Heart right ventricle (tissue), 16 donors: ENCODE measurements around the gene KLF16. TPM values are rescaled to one million over a fixed set of nuclear protein-coding genes. Genes with fewer than 3 reads are reported as not detected.

Experiments used
- ATAC-seq, 8 donors: fragments of 200-7000 bp; cut with Tn5 transposase; one replicate each; pipeline ENCODE4 v1.9.1; 2020; ENCODE audit warnings: mild to moderate bottlenecking in 8 of 8, moderate library complexity in 8 of 8, moderate number of reproducible peaks in 1 of 8
- DNase-seq, 2 donors: peaks; one replicate each; pipeline ENCODE4 v3.0.0-alpha.2; 2020
- H3K27ac ChIP-seq, 10 donors: fragments of 200-600 bp; sonication (generic) in 2 of 10; one replicate each; pipeline versions ENCODE4 v1.5.0 to v1.8.0; 2020 to 2022; ENCODE audit warnings: mild to moderate bottlenecking in 3 of 10
- H3K27me3 ChIP-seq, 7 donors: fragments of 200-600 bp; one replicate each; pipeline ENCODE4 v1.8.0; 2021 to 2022; ENCODE audit warnings: mild to moderate bottlenecking in 2 of 7
- H3K36me3 ChIP-seq, 9 donors: fragments of 200-600 bp; sonication (generic) in 1 of 9; one replicate each; pipeline versions ENCODE4 v1.5.0 to v1.8.0; 2020 to 2022; ENCODE audit warnings: mild to moderate bottlenecking in 2 of 9
- H3K4me1 ChIP-seq, 9 donors: fragments of 200-600 bp; sonication (generic) in 1 of 9; one replicate each; pipeline versions ENCODE4 v1.5.0 to v1.8.0; 2020 to 2022; ENCODE audit warnings: mild to moderate bottlenecking in 4 of 9
- H3K4me3 ChIP-seq, 10 donors: fragments of 200-600 bp; sonication (generic) in 2 of 10; one replicate each; pipeline versions ENCODE4 v1.5.0 to v1.8.0; 2020 to 2022; ENCODE audit warnings: mild to moderate bottlenecking in 7 of 10, moderate library complexity in 2 of 10
- H3K9me3 ChIP-seq, 11 donors: fragments of 200-600 bp in 10 of 11; sonication (generic) in 2 of 11; one replicate each; pipeline versions ENCODE4 v1.5.0 to v1.8.0; 2013 to 2022; ENCODE audit warnings: mild to moderate bottlenecking in 2 of 11, control low read depth in 1 of 11, moderate library complexity in 1 of 11
- WGBS, 2 donors: extraction: QIAGEN DNeasy Blood & Tissue Kit; methylation state at CpG; one replicate each; pipeline ENCODE4 v1.1.7; 2013; ENCODE audit warnings: inconsistent platforms in 1 of 2; 5-methylcytosine and 5-hydroxymethylcytosine counted together
- intact Hi-C, 10 donors: fragments of 100-400 bp; cut with DNase I; formaldehyde crosslinking; loops; one replicate each; pipeline versions ENCODE4 v1.11.1 to v1.14.2; 2022
- polyA plus RNA-seq, 2 donors: library from polyadenylated mRNA; stranded (reverse); fragments of 200-250 nt; gene quantifications; one replicate each; pipeline ENCODE4 v1.2.3, GENCODE V29; 2013
- total RNA-seq, 10 donors: library from RNA; stranded (reverse); fragmentation: NEBNext Ultra II Directional in 3 of 10; extraction: Animal tissue kit (Norgen Biotek cat#: 25700) in 3 of 10; gene quantifications; one replicate each; pipeline versions ENCODE4 v1.2.1 to v1.2.4, GENCODE V29; 2021 to 2023
- TF ChIP-seq, protein P1 (sequence below), 9 donors: fragments of 200-600 bp; sonication (generic) in 2 of 9; IDR thresholded peaks; one replicate each; pipeline versions ENCODE4 v1.5.0 to v1.8.0; 2021 to 2022; ENCODE audit warnings: antibody characterized with exemption in 9 of 9, mild to moderate bottlenecking in 5 of 9, moderate library complexity in 1 of 9
- donor health status: Arrhythmogenic right ventricular cardiomyopathy.
- donor health status: ischemic (EF 13 %, LVEDD 7.1; RV severe dilation, severe dysfunction).
- donor health status: healthy with polysubstance abuse.
- donor health status: DM: no; HTN: yes; CAD: no.
- donor health status: DM: no; HTN: no; CAD: no.
- donor health status: ischemic (EF 25% LVEDD 6.9; RV normal size, moderate dysfunction).
- donor health status: ischemic (EF 25% LVEDD 5.7; RV mildly dilated, moderate dysfunction).
- donor health status: healthy.
- donor health status: DM: yes; HTN: yes; CAD: no.
- donor health status: Ischemic cardiomyopathy.
- donor health status: ischemic (EF 35%, LVEDD 5.7; RV mildly dilated, moderate dysfunction).
- donor health status: nonischemic (EF 11% LVEDD 7.7; RV severe dilation, severe dysfunction).
- donor health status: DM: yes; HTN: yes; CAD: no.
- donor health status: PGD.
- donor health status: ischemic (EF 29% LVEDD 5.4; RV normal size, mild dysfunction).
- donor health status: nonischemic (EF 23%, LVEDD 6.1; RV moderate dilation, normal function).

Gene KLF16
- total and polyA plus RNA-seq, 12 donors = 4.0 to 13.4 (median 7.6) TPM

DNA sequence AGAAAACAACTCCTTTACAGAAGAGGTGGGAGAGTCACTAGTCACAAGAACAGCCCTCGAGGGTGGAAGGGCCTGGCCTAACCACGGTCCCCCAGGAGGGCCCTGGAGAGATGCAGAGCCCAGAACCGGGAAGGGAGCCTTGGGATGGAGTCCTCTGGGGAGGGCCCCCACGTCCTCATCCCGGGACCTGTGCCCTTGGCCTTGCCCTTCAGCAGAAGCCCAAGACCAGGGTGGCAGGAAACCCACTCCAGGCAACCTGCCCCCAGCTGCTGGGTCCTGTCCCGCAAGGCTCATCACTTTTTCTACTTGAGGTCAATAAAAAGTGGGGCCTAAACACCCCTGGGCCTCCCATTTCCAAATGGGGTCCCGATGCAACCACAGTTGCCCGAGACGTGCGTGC, 49.0 kb downstream of the KLF16 start:
- Histone ChIP-seq H3K36me3 (peaks cover 4 to 51% (median 38%) of the 10 kb centered on the region in 9 donors), H3K4me3 (no peak overlapping the region), H3K27me3 (no peaks in the 10 kb centered on the region), H3K4me1 (peaks cover 5 to 24% (median 17%) of the 10 kb centered on the region in 9 donors), H3K9me3 (no peaks in the 10 kb centered on the region), H3K27ac (no peak overlapping the region)
- ATAC-seq (no peak), DNase-seq (no peak)
- TF ChIP-seq, protein P1, sequence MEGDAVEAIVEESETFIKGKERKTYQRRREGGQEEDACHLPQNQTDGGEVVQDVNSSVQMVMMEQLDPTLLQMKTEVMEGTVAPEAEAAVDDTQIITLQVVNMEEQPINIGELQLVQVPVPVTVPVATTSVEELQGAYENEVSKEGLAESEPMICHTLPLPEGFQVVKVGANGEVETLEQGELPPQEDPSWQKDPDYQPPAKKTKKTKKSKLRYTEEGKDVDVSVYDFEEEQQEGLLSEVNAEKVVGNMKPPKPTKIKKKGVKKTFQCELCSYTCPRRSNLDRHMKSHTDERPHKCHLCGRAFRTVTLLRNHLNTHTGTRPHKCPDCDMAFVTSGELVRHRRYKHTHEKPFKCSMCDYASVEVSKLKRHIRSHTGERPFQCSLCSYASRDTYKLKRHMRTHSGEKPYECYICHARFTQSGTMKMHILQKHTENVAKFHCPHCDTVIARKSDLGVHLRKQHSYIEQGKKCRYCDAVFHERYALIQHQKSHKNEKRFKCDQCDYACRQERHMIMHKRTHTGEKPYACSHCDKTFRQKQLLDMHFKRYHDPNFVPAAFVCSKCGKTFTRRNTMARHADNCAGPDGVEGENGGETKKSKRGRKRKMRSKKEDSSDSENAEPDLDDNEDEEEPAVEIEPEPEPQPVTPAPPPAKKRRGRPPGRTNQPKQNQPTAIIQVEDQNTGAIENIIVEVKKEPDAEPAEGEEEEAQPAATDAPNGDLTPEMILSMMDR (IDR thresholded peaks at IDR 0.05) = no peak
- WGBS, 2 donors = 70 to 73% methylated on average over 10 of the region's 10 CpGs
- intact Hi-C loops = loop anchor here in 1 of 10 donors (10.0 kb wide), 1 partner anchor 140 kb away; no protein-coding TSS in a partner anchor

DNA sequence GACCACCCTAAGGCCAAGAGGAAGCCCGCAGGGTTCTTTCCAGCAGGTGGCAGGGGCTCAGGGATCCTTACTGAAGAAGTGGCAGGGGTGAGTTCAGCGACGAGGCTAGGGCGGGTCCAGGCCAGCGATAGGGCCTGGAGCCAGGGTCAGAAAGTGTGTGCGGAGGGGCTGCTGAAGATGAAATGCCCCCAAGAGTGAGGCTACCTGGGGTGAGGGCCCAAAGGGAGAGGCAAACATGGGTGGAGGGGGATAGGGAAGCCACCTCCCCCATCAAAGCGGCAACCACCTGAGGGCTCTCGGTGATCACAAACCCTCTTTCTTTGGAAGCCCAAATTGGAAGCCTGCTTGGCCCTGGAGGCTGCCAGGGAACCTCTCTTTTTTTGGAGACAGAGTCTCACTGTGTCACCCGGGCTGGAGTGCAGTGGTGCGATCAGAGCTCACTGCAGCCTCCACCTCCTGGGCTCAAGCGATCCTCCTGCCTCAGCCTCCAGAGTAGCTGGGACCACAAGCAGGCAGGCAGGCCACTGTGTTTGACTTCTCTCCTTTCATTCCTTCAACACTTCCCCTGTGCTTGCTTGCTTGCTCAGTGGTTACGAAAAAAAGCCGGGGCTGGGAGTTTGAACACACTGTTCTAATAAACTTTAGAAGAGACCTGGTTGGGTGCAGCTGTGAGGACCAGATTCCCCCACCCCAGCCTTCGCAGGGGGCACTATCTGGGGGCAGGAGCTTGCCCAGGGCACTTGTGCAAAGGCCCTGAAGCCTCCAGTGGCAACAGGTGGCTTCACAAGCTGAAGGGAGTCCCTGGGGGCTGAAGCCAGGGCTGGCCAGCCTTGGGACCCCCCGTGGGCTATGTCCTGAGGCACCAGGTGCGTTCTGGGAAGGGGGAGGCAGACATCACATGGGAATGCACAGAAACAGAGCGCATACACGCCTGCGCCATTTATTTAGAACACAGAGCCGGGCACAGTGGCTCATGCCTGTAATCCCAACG, 49.9 kb downstream of the KLF16 start:
- TF ChIP-seq, protein P1 (IDR thresholded peaks at IDR 0.05) = peak in 1 of 9 donors; percentile 0
- 68% methylated on average over 21 of the region's 21 CpGs for WGBS, 2 donors
- intact Hi-C loops = loop anchor here in 1 of 10 donors (10.0 kb wide), 1 partner anchor 139 kb away; no protein-coding TSS in a partner anchor
- Histone ChIP-seq H3K36me3 (peaks cover 4 to 42% (median 30%) of the 10 kb centered on the region in 9 donors), H3K4me1 (peaks cover 5 to 24% (median 17%) of the 10 kb centered on the region in 9 donors), H3K9me3 (no peaks in the 10 kb centered on the region), H3K27me3 (no peaks in the 10 kb centered on the region), H3K4me3 (peak overlapping the region; percentile 4 to 66 (median 58)), H3K27ac (peak overlapping the region in 3 of 10 donors; percentile 50 to 82 (median 60))
- no peak for ATAC-seq
- DNase-seq = no peak

DNA sequence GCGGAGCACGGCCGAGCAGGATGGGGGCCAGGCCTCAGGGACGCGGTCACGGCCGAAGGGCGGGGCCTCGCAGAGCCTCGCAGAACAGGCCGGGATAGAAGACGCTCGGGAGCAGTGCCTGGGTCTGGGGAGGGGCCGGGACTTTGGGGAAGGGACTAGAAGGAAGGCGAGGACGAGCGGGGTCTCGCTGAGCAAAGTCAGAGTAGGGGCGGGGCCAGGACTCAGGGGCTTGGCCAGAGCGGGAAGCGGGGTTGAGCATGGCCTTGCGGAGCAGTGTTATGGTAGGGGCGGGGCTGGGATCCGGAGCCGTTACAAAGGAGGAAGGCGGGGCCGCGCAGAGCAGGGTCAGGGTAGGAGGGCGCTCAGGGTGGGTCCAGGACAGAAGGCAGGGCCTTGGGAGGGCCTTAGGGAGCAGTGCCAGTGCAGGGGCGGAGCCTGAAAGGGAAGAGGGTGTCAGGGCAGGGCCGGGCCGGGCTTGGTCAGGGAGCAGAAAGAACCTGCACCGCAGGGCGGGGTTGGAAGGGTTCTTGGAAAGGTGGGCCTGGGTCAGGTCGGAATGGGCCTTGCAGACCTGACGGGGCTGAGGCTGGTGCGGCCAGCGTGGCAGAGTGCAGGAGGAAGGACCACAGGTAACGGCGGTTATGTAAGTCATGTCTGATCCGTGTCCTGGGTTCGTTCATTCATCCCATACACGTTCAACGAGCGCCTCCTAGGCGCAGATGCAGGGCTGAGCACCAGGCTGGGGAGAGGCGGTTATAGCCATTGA, 50.8 kb downstream of the KLF16 start:
- DNase-seq (peak; percentile 91 to 93), ATAC-seq (peak; percentile 90 to 95 (median 92))
- Histone ChIP-seq H3K36me3 (peaks cover 4 to 33% (median 21%) of the 10 kb centered on the region in 9 donors), H3K27me3 (no peaks in the 10 kb centered on the region), H3K4me3 (peak overlapping the region; percentile 4 to 66 (median 58)), H3K9me3 (no peaks in the 10 kb centered on the region), H3K27ac (peak overlapping the region in 9 of 10 donors; percentile 35 to 82 (median 58)), H3K4me1 (peaks cover 5 to 24% (median 17%) of the 10 kb centered on the region in 9 donors)
- WGBS, 2 donors = 1% methylated on average over 47 of the region's 47 CpGs
- TF ChIP-seq, protein P1 (IDR thresholded peaks at IDR 0.05) = peak in 7 of 9 donors; percentile 31 to 60 (median 58)
- intact Hi-C loops = loop anchor here in 1 of 10 donors (10.0 kb wide), 1 partner anchor 138 kb away; no protein-coding TSS in a partner anchor
